Stimulated activated CD8-positive, alpha-beta memory T cell treated with anti-CD3 and anti-CD28 coated beads, Interleukin-15, amount 100 ng/mL, for 24 hours (primary cell): Measurements from ENCODE around the gene BORA.
"Not testable (repeated sequence)": the region's sequence is repeated elsewhere in the genome, so short reads cannot be mapped to it uniquely, and the experiment has no call there.

Experiments
- DNase-seq: peaks from one replicate; pipeline ENCODE4 v3.0.0-alpha.2; 2020; ENCODE audit warnings: low read depth

Gene BORA

GRCh38 chr13:72763411-72763810, 35.7 kb downstream of the BORA start:
- no peak for DNase-seq

GRCh38 chr13:72774019-72774418, 46.3 kb downstream of the BORA start:
- DNase-seq, result no peak

GRCh38 chr13:72781451-72782439, 54.0 kb downstream of the BORA start, which contains the start of the genes DIS3 and PIBF1:
TSS of gene DIS3 (minus strand) at chr13:72781900. CDS start at chr13:72781832, 68 bp downstream.
TSS of gene PIBF1 (plus strand) at chr13:72782133. CDS start at chr13:72783470, 1,337 bp downstream.
- DNase-seq, result peak; percentile 83

GRCh38 chr13:72782717-72783116, 55.0 kb downstream of the BORA start:
- DNase-seq, result no peak

- DNase-seq, result not testable (repeated sequence)
Measured at GRCh38 chr13:72784679-72785078, 57.0 kb downstream of the BORA start.

- DNase-seq, result no peak
Measured at GRCh38 chr13:72788831-72789230, 61.1 kb downstream of the BORA start.

GRCh38 chr13:72792640-72793039, 64.9 kb downstream of the BORA start:
- no peak for DNase-seq

- DNase-seq, result no peak
Measured at GRCh38 chr13:72798817-72799216, 71.1 kb downstream of the BORA start.

- no peak for DNase-seq
Measured at GRCh38 chr13:72804301-72804700, 76.6 kb downstream of the BORA start.
